Skeletal muscle satellite cell (primary cell): ENCODE data around the gene AQP1.

Experiments used
- H3K27me3 ChIP-seq: 2 replicates; pipeline ENCODE4 v1.7.0; 2013; ENCODE audit warnings: low read length; ENCODE audit not compliant: control insufficient read depth, insufficient read depth
- H3K36me3 ChIP-seq: 2 replicates; pipeline ENCODE4 v1.7.0; 2013; ENCODE audit warnings: mild to moderate bottlenecking, control low read depth, low read length; ENCODE audit not compliant: insufficient read depth
- H3K4me1 ChIP-seq: 2 replicates; pipeline ENCODE4 v1.7.0; 2013; ENCODE audit warnings: low read length; ENCODE audit not compliant: control insufficient read depth, insufficient read depth
- H3K4me2 ChIP-seq: 2 replicates; pipeline ENCODE4 v1.7.0; 2013; ENCODE audit warnings: mild to moderate bottlenecking, low read length
- H3K4me3 ChIP-seq: 2 replicates; pipeline ENCODE4 v1.7.0; 2013; ENCODE audit warnings: low read length
- H3K9ac ChIP-seq: 2 replicates; pipeline ENCODE4 v1.7.0; 2013; ENCODE audit warnings: mild to moderate bottlenecking, low read depth, low read length, moderate library complexity
- H3K9me3 ChIP-seq: replicated peaks from 2 replicates; pipeline ENCODE4 v1.7.0; 2013; ENCODE audit warnings: mild to moderate bottlenecking, control low read depth, low read length

AQP1 gene

GRCh38 chr7:30924624-30925023, 13.0 kb downstream of the AQP1 start:
- H3K4me2 ChIP-seq: no peak overlapping the region
- H3K9me3 ChIP-seq: peaks cover 6% of the 10 kb centered on the region
- peaks cover 2% of the 10 kb centered on the region for H3K27me3 ChIP-seq
- no peak overlapping the region for H3K4me3 ChIP-seq
- H3K9ac ChIP-seq: no peak overlapping the region
- H3K36me3 ChIP-seq: no peaks in the 10 kb centered on the region
- peaks cover 11% of the 10 kb centered on the region for H3K4me1 ChIP-seq

GRCh38 chr7:30925117-30925516, 13.5 kb downstream of the AQP1 start:
- Histone ChIP-seq H3K4me1 (peaks cover 11% of the 10 kb centered on the region), H3K9ac (no peak overlapping the region), H3K4me3 (no peak overlapping the region), H3K9me3 (peaks cover 6% of the 10 kb centered on the region), H3K27me3 (peaks cover 5% of the 10 kb centered on the region), H3K4me2 (no peak overlapping the region), H3K36me3 (no peaks in the 10 kb centered on the region)

GRCh38 chr7:30925913-30926312, 14.3 kb downstream of the AQP1 start:
- Histone ChIP-seq H3K4me2 (no peak overlapping the region), H3K9ac (no peak overlapping the region), H3K36me3 (no peaks in the 10 kb centered on the region), H3K27me3 (peaks cover 5% of the 10 kb centered on the region), H3K9me3 (peaks cover 6% of the 10 kb centered on the region), H3K4me1 (peaks cover 9% of the 10 kb centered on the region), H3K4me3 (no peak overlapping the region)

- Histone ChIP-seq H3K9ac (no peak overlapping the region), H3K36me3 (no peaks in the 10 kb centered on the region), H3K4me3 (no peak overlapping the region)
Observed at GRCh38 chr7:30926313-30926712, 14.7 kb downstream of the AQP1 start.

GRCh38 chr7:30927040-30927439, 15.4 kb downstream of the AQP1 start:
- Histone ChIP-seq H3K9ac (no peak overlapping the region), H3K36me3 (no peaks in the 10 kb centered on the region), H3K4me3 (no peak overlapping the region), H3K4me1 (peaks cover 10% of the 10 kb centered on the region), H3K27me3 (peaks cover 13% of the 10 kb centered on the region), H3K4me2 (no peak overlapping the region), H3K9me3 (peaks cover 6% of the 10 kb centered on the region)

More at GRCh38 chr7:30926313-30926712, 14.7 kb downstream of the AQP1 start:
- Histone ChIP-seq H3K9me3 (peaks cover 6% of the 10 kb centered on the region), H3K27me3 (peaks cover 8% of the 10 kb centered on the region), H3K4me2 (no peak overlapping the region), H3K4me1 (peaks cover 7% of the 10 kb centered on the region)

- Histone ChIP-seq H3K4me2 (no peak overlapping the region), H3K4me3 (no peak overlapping the region), H3K36me3 (no peaks in the 10 kb centered on the region), H3K27me3 (peaks cover 17% of the 10 kb centered on the region), H3K4me1 (peaks cover 15% of the 10 kb centered on the region), H3K9me3 (peaks cover 6% of the 10 kb centered on the region), H3K9ac (no peak overlapping the region)
Observed at GRCh38 chr7:30927559-30927958, 15.9 kb downstream of the AQP1 start.

GRCh38 chr7:30928254-30928872, 16.7 kb downstream of the AQP1 start:
- no peaks in the 10 kb centered on the region for H3K36me3 ChIP-seq
- H3K9ac ChIP-seq: no peak overlapping the region
- no peak overlapping the region for H3K4me3 ChIP-seq
- H3K9me3 ChIP-seq: peaks cover 6% of the 10 kb centered on the region
- H3K4me1 ChIP-seq: peaks cover 15% of the 10 kb centered on the region
- no peak overlapping the region for H3K4me2 ChIP-seq
- peaks cover 17% of the 10 kb centered on the region for H3K27me3 ChIP-seq

- Histone ChIP-seq H3K9me3 (peaks cover 6% of the 10 kb centered on the region), H3K36me3 (no peaks in the 10 kb centered on the region), H3K4me3 (no peak overlapping the region), H3K9ac (no peak overlapping the region), H3K4me2 (no peak overlapping the region), H3K27me3 (peaks cover 17% of the 10 kb centered on the region), H3K4me1 (peaks cover 15% of the 10 kb centered on the region)
Observed at GRCh38 chr7:30929686-30930085, 18.0 kb downstream of the AQP1 start.

GRCh38 chr7:30930621-30931020, 19.0 kb downstream of the AQP1 start:
- Histone ChIP-seq H3K9ac (no peak overlapping the region), H3K9me3 (peaks cover 6% of the 10 kb centered on the region), H3K4me3 (no peak overlapping the region), H3K36me3 (no peaks in the 10 kb centered on the region), H3K4me1 (peaks cover 15% of the 10 kb centered on the region), H3K4me2 (no peak overlapping the region), H3K27me3 (peaks cover 17% of the 10 kb centered on the region)

- Histone ChIP-seq H3K4me2 (peak overlapping the region; percentile 43), H3K9me3 (peaks cover 6% of the 10 kb centered on the region), H3K9ac (peak overlapping the region; percentile 36), H3K4me1 (peaks cover 15% of the 10 kb centered on the region), H3K27me3 (peaks cover 17% of the 10 kb centered on the region), H3K4me3 (peak overlapping the region; percentile 11), H3K36me3 (no peaks in the 10 kb centered on the region)
Observed at GRCh38 chr7:30931161-30931928, 19.7 kb downstream of the AQP1 start.

GRCh38 chr7:30931929-30932540, 20.4 kb downstream of the AQP1 start:
- H3K27me3 ChIP-seq: peaks cover 23% of the 10 kb centered on the region
- peak overlapping the region; percentile 36 for H3K9ac ChIP-seq
- H3K4me2 ChIP-seq: peak overlapping the region; percentile 43
- no peak overlapping the region for H3K4me3 ChIP-seq
- H3K4me1 ChIP-seq: peaks cover 15% of the 10 kb centered on the region
- no peaks in the 10 kb centered on the region for H3K36me3 ChIP-seq
- peaks cover 3% of the 10 kb centered on the region for H3K9me3 ChIP-seq
